ENCODE data around the gene ATP2A3.

Gene ATP2A3

GRCh38 chr17:3926860-3927627 lies 37.2 kb downstream of the ATP2A3 start:
- DNase-seq (ENCODE audit: low spot score), result no peak

GRCh38 chr17:3925684-3926485 lies 38.4 kb downstream of the ATP2A3 start:
- no peak for DNase-seq (ENCODE audit: low spot score)

- no peak for DNase-seq (ENCODE audit: low spot score)
These were observed 39.5 kb downstream of the ATP2A3 start for GRCh38 chr17:3924512-3925350.

GRCh38 chr17:3923466-3924190 lies 40.6 kb downstream of the ATP2A3 start:
- no peak for DNase-seq (ENCODE audit: low spot score)

GRCh38 chr17:3922765-3923164 lies 41.5 kb downstream of the ATP2A3 start:
- DNase-seq (ENCODE audit: low spot score), result no peak

- no peak for DNase-seq (ENCODE audit: low spot score)
These were observed 42.5 kb downstream of the ATP2A3 start for GRCh38 chr17:3921502-3922319.

- DNase-seq (ENCODE audit: low spot score), result no peak
These were observed 43.2 kb downstream of the ATP2A3 start for GRCh38 chr17:3921006-3921405.

GRCh38 chr17:3919123-3919624 lies 45.1 kb downstream of the ATP2A3 start:
- DNase-seq (ENCODE audit: low spot score), result no peak

GRCh38 chr17:3918372-3919122 lies 45.7 kb downstream of the ATP2A3 start:
- no peak for DNase-seq (ENCODE audit: low spot score)

- DNase-seq (ENCODE audit: low spot score), result no peak
These were observed 46.8 kb downstream of the ATP2A3 start for GRCh38 chr17:3917391-3917931.

- DNase-seq (ENCODE audit: low spot score), result no peak
These were observed 47.4 kb downstream of the ATP2A3 start for GRCh38 chr17:3916825-3917224.

- DNase-seq (ENCODE audit: low spot score), result no peak
These were observed 48.1 kb downstream of the ATP2A3 start, which contains the start of gene P2RX1 for GRCh38 chr17:3915995-3916696. Gene P2RX1 (minus strand): TSS chr17:3916465. CDS start chr17:3916225, 240 bp downstream.

GRCh38 chr17:3915581-3915994 lies 48.6 kb downstream of the ATP2A3 start:
- DNase-seq (ENCODE audit: low spot score), result no peak

- DNase-seq (ENCODE audit: low spot score), result no peak
These were observed 49.9 kb downstream of the ATP2A3 start for GRCh38 chr17:3914312-3914670.

- peak; percentile 84 for DNase-seq (ENCODE audit: low spot score)
These were observed 50.5 kb downstream of the ATP2A3 start for GRCh38 chr17:3913531-3914311.

- no peak for DNase-seq (ENCODE audit: low spot score)
These were observed 51.4 kb downstream of the ATP2A3 start for GRCh38 chr17:3912827-3913226.

GRCh38 chr17:3911271-3912053 lies 52.8 kb downstream of the ATP2A3 start:
- no peak for DNase-seq (ENCODE audit: low spot score)

Measured in HuH-7.5 (cell line).